Stimulated activated CD4-positive, alpha-beta T cell treated with anti-CD3 and anti-CD28 coated beads, Interleukin-1b, Interleukin-23, amount 100 ng/mL, for 1 hour (primary cell): ENCODE measurements around the gene IFNA4.
"Not testable (repeated sequence)": the region's sequence is repeated elsewhere in the genome, so short reads cannot be mapped to it uniquely, and the experiment has no call there.

ENCODE experiments used
- DNase-seq, 2 donors: peaks; one replicate each; pipeline ENCODE4 v3.0.0-alpha.2; 2020; ENCODE audit warnings: low read depth in 2 of 2

The IFNA4 gene

DNA sequence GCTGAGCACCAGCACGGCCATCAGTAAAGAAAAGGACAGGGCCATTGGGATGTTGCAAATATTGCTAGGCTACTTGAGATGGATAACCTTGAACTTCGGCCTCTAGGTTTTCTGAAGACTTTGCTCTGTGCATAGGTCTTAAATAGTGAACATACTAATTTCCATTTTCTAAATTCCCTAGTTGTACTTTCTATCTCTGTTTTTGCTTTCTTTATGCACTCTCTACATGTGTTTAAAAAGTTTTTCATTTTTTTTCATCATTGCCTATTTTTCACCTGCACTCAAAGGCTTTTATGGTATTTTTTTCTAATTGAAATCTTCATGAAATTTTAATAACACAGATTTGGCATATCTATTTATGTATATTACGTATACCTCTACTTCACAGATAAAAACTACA, at the start of gene IFNA4:
IFNA4 (minus strand) TSS at position 101 of the 400 bp plus-strand sequence; CDS start at position 45, 56 bp downstream.
- not testable (repeated sequence) for DNase-seq

DNA sequence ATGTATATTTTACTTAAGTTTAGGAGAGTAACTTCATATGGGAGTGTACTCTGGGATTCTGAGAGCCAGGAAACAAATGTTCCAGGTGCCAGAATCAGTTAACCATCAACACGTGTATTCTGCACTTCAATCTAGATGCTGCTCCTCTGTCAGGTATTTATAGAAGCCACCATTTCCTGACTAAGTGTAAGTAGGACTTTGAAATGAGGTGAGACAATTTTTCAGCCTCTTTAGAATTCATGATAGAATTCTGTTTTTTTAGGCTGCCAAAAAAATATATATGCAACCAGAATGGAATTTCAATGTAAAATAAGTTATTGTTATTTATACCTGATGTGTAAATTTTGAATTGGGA, 49.0 kb upstream of the IFNA4 start:
- not testable (repeated sequence) for DNase-seq

DNA sequence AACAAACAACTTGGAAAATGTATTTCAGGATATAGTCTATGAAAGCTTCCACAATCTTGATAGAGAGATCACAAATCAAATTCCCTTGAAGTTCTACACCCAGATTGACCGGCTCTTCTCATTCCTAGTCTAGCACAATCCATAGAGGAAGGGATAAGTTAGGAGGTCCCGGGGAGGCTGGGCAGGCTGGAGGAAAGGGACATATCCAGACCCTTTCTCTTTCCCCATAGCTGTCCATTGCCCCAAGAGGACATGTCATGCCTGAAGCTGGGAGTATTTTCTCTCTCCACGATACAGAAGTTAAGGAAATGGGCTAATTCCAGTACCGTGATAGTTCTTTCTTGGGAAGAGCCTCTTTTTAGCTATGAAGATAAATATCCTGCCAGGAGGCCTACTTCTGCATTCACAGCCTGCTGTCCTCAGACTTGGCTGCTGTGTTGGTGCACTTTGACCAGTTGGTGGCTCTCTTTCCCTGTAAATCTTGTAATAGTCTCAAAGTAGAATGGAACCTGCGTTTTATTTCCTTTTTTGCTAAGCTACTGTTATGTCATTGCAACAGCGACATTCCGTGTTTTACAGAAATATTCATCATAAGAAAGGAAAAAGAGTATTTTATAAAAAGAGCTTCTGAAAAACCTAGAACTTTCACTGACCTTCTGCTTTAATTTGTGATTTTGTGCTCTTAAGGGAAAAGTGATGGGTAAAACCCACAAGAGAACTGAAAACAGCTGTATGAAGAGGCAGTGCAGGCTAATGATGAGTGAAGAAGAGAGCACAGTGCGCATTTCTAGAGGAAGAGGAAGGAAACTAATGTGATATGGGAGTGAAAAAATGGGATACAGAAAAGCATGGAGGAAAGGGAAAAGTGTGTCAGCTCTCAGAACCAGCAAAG, 48.3 kb upstream of the IFNA4 start:
- DNase-seq, result not testable (repeated sequence)

GRCh38 chr9:21234153-21234687, 46.8 kb upstream of the IFNA4 start:
- DNase-seq, result no peak

DNA sequence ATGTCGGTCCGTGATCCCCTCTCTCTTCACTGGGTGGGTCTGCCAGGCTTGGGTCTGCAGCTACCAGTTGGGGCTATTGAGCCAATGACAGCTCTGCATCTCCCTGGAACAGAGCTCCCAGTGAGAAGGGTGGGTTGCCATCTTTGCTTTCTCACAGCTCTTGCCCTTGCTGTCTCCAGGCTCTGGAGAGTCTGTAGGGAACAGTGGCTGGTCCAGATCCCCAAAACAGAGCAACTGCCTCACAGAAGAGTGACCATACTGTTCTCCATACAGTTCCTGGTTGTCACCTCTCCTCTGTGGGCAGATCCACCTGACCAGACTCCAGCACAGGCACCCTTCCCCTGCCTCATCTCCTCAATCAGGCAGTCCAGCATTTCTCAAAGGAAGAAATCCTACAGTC, 45.9 kb upstream of the IFNA4 start:
- no peak for DNase-seq

DNA sequence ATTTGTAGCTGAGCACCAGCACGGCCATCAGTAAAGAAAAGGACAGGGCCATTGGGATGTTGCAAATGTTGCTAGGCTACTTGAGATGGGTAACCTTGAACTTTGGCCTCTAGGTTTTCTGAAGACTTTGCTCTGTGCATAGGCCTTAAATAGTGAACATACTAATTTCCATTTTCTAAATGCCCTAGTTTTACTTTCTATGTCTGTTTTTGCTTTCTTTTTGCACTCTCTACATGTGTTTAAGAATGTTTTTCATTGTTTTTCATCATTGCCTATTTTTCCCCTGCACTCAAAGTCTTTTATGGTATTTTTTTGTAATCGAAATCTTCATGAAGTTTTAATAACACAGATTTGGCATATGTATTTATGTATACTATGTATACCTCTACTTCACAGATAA, 40.7 kb upstream of the IFNA4 start, which contains the start of gene IFNA17:
IFNA17 (minus strand) TSS at position 101 of the 400 bp plus-strand sequence; CDS start at position 52, 49 bp downstream.
- DNase-seq, result no peak

DNA sequence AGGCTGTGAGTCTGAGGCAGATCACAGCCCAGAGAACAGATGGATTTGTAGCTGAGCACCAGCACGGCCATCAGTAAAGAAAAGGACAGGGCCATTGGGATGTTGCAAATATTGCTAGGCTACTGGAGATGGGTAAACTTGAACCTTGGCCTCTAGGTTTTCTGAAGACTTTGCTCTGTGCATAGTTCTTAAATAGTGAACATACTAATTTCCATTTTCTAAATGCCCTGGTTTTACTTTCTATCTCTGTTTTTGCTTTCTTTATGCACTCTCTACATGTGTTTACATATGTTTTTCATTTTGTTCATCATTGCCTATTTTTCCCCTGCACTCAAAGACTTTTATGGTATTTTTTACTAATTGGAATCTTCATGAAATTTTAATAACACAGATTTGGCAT, 29.8 kb upstream of the IFNA4 start, which contains the start of gene IFNA16:
IFNA16 (minus strand) TSS at position 101 of the 400 bp plus-strand sequence; CDS start at position 95, 6 bp downstream.
- not testable (repeated sequence) for DNase-seq

GRCh38 chr9:21213411-21214326, 26.3 kb upstream of the IFNA4 start:
- not testable (repeated sequence) for DNase-seq

GRCh38 chr9:21212160-21212559, 24.8 kb upstream of the IFNA4 start:
- DNase-seq, result not testable (repeated sequence)

- DNase-seq, result not testable (repeated sequence)
These were observed 23.4 kb upstream of the IFNA4 start for GRCh38 chr9:21210782-21211181.

DNA sequence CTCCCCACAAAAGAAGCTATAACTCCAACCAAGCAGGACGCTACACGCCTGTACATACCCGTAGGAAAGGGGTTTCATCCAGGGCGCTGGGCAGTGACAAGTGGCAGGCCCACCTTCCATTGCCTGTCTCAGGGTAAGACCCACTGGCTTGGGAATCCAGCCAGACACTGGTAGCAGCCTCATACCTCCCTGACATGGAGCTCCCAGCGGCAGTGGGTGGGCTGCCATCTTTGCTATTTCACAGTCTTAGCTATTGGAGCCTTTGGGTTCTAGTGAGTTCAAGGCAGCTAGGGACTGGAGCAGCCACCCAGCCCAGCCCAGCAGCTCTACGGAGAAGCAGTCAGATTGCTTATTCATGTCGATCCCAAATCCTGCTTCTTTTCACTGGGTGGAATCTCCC, 22.9 kb upstream of the IFNA4 start:
- DNase-seq, result no peak

DNA sequence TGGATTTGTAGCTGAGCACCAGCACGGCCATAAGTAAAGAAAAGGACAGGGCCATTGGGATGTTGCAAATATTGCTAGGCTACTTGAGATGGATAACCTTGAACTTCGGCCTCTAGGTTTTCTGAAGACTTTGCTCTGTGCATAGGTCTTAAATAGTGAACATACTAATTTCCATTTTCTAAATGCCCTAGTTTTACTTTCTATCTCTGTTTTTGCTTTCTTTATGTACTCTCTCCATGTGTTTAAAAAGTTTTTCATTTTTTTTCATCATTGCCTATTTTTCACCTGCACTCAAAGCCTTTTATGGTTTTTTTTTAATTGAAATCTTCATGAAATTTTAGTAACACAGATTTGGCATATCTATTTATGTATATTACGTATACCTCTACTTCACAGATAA, 19.7 kb upstream of the IFNA4 start, which contains the start of gene IFNA10:
IFNA10 (minus strand) TSS at position 101 of the 400 bp plus-strand sequence; CDS start at position 55, 46 bp downstream.
- DNase-seq, result not testable (repeated sequence)

GRCh38 chr9:21205204-21205603, 17.8 kb upstream of the IFNA4 start:
- DNase-seq, result no peak

- DNase-seq, result not testable (repeated sequence)
These were observed 14.7 kb upstream of the IFNA4 start, which contains the start of gene IFNA7 for GRCh38 chr9:21202105-21202504. Gene IFNA7 (minus strand): TSS chr9:21202205. CDS start chr9:21202165, 40 bp downstream.

DNA sequence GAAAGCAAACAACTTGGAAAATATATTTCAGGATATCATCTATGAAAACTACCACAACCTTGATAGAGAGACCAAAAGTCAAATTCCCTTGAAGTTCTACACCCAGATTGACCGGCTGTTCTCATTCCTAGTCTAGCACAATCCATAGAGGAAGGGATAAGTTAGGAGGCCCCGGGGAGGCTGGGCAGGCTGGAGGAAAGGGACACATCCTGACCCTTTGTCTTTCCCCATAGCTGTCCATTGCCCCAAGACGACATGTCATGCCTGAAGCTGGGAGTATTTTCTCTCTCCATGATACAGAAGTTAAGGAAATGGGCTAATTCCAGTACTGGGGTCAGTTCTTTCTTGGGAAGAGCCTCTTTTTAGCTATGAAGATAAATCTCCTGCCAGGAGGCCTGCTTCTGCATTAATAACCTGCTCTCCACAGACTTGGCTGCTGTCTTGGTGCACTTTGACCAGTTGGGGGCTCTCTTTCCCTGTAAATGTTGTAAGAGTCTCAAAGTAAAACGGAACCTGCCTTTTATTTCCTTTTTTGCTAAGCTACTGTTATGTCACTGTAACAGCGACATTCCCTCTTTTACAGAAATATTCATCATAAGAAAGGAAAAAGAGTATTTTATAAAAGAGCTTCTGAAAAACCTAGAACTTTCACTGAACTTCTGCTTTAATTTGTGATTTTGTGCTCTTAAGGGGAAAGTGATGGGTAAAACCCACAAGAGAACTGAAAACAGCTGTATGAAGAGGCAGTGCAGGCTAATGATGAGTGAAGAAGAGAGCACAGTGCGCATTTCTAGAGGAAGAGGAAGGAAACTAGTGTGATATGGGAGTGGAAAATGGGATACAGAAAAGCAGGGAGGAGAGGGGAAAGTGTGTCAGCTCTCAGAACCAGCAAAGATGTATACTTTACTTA, 7.7 kb upstream of the IFNA4 start:
- DNase-seq, result not testable (repeated sequence)

DNA sequence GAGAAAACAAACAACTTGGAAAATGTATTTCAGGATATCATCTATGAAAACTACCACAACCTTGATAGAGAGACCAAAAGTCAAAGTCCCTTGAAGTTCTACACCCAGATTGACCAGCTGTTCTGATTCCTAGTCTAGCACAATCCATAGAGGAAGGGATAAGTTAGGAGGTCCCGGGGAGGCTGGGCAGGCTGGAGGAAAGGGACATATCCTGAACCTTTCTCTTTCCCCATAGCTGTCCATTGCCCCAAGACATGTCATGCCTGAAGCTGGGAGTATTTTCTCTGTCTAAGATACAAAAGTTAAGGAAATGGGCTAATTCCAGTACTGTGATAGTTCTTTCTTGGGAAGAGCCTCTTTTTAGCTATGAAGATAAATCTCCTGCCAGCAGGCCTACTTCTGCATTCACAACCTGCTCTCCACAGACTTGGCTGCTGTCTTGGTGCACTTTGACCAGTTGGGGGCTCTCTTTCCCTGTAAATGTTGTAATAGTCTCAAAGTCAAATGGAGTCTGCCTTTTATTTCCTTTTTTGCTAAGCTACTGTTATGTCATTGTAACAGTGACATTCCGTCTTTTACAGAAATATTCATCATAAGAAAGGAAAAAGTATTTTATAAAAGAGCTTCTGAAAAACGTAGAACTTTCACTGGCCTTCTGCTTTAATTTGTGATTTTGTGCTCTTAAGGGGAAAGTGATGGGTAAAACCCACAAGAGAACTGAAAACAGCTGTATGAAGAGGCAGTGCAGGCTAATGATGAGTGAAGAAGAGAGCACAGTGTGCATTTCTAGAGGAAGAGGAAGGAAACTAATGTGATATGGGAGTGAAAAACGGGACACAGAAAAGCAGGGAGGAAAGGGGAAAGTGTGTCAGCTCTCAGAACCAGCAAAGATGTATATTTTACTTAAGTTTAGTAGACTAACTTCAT, 4.3 kb downstream of the IFNA4 start:
- DNase-seq, result not testable (repeated sequence)

- no peak for DNase-seq
These were observed 12.7 kb downstream of the IFNA4 start for GRCh38 chr9:21174671-21175070.

DNA sequence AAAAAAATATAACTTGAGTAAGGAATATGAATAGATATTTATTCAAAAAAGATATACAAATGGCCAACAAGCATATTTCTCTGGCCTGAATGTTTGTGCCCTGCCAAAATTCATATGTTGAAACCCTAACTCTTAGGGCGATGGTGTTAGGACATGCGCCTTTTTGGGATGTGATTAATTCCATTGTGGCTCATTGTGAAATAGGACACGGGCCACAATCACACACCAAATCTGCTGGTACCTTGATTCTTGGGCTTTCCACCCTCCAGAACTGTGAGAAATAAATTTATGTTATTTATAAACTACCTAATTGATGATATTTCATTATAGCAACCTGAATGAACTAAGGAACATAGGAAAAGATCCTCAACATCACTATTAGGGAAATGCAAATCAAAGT, 15.2 kb downstream of the IFNA4 start:
- no peak for DNase-seq

DNA sequence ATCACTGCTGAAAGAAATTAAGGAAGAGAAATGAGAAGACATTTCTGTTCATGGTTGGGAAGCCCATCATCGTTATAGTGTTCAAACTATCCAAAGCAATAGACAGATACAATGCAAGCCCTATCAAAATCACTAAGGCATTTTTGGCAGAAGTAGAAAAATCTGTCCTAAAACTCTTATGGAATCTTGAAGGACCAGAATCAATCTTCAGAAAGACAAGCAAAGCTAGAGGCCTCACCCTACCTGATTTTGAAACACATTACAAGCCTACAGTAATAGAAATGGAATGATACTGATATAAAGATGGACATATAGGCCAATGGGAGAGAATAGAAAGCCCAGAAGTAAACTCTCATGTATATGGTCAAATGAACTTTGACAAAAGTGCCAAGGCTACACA, 16.0 kb downstream of the IFNA4 start:
- DNase-seq, result no peak
